Endometrial microvascular endothelial cells (primary cell): ENCODE data around the gene CDK10. TPM values are rescaled to one million over a fixed set of nuclear protein-coding genes. Genes with fewer than 3 reads are reported as not detected.
"Not testable (repeated sequence)": the region's sequence is repeated elsewhere in the genome, so short reads cannot be mapped to it uniquely, and the experiment has no call there.

Experiments used
- in situ Hi-C: cut with HindIII; loops from 2 replicates; pipeline ENCODE4 v1.10.0; 2017; ENCODE audit warnings: low sequenced_read_pairs, low pct_unique_long_range_greater_than_20kb; ENCODE audit errors: inconsistent ontology term
- total RNA-seq: library from RNA; depleted of rRNA; stranded (reverse); fragments of >200 nt; gene quantifications from one replicate; pipeline ENCODE4 v1.2.3, GENCODE V29; 2015; ENCODE audit errors: inconsistent ontology term

CDK10 gene
- total RNA-seq, 1 donor from 2014 or later: 58.4 TPM

- in situ Hi-C loops: no loop called here
Observed at GRCh38 chr16:89693289-89693731, 6.8 kb downstream of the CDK10 start.

DNA sequence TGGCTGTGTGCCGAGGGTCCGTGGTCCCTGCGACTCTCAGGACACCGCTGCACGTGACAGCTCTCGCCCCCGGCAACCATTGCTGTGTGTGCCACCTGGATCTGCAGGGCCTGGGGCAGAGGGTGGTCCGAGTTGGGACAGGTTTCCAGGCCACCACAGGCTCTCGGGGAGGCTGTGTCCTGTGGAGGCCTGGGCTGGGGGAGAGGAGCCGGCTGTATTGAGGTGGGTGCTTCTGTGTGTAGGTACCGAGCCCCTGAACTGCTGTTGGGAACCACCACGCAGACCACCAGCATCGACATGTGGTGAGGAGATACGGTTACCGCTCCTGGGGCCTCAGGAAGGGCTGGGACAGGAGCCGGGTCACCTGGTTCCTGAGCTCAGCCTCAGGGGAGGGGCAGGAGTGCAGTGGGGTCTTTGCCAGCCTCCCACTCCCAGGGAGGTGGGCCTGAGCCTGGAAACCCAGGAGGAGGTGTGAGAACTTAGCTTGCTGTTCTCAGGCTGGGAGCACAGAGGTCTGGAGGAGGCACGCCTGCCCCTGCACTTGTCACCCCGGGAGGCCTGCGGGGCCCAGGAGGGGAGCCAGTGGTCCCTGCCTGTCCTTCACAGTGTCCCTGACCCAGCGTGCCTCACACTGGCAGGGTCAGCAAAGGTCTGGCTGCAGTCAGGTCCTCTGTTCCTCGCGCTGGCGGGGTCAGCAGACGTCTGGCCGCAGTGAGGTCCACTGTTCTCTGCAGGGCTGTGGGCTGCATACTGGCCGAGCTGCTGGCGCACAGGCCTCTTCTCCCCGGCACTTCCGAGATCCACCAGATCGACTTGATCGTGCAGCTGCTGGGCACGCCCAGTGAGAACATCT lies 7.7 kb downstream of the CDK10 start:
- in situ Hi-C loops: no loop called here

- in situ Hi-C loops: not testable (repeated sequence)
Observed at GRCh38 chr16:89694784-89695085, 8.2 kb downstream of the CDK10 start.

GRCh38 chr16:89695086-89695874 lies 8.8 kb downstream of the CDK10 start:
- in situ Hi-C loops: no loop called here

- in situ Hi-C loops: no loop called here
Observed at GRCh38 chr16:89695875-89696669, 9.6 kb downstream of the CDK10 start.

- in situ Hi-C loops: no loop called here
Observed at GRCh38 chr16:89696670-89697128, 10.2 kb downstream of the CDK10 start.

GRCh38 chr16:89697161-89697615 lies 10.7 kb downstream of the CDK10 start:
- in situ Hi-C loops: no loop called here

DNA sequence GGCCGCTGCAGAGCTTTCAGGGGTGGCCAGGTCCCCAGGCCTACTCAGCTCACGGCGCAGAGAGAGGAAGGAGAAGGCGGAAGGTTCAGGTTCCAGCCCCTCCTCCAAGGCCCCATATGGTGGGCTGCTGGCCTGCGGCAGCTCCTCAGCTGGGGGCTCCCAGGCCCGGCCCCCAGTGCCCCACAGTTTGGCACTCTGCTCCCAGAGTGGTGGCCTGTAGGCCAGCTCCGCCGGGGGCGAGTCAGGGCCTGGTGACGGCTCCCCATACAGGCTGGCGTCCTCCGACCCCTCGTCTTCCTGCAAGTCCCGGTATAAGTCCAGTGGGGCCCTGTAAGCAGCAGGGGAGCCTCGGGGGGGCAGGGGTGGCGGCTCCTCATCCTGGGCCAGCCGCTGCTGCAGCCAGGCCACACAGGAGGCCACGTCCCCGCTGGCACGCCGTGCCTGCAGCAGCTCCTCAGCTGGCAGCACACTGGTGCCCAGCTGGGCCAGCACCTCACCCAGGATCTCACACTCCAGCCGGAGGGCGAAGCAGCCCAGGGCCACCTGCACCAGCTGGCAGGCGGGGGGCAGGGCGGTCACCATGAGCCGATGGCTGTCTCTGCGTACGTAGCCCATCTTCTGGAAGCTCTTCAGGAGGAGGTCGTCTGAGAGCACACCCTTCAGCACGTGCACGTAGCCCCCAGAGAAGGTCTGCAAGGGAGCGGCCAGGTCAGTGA lies 11.3 kb downstream of the CDK10 start:
- in situ Hi-C loops: no loop called here

DNA sequence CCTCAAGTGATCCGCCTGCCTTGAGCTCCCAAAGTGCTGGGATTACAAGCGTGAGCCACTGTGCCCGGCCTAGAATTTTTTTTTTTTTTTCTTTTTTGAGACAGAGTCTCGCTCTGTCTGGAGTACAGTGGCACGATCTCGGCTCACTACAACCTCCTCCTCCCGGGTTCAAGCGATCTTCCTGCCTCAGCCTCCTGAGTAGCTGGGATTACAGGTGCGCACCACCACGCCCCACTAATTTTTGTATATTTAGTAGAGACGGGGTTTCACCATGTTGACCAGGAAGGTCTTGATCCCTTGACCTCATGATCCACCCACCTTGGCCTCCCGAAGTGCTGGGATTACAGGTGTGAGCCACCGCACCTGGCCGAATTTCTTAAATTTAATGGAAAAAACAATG lies 12.2 kb downstream of the CDK10 start:
- in situ Hi-C loops: not testable (repeated sequence)

- in situ Hi-C loops: not testable (repeated sequence)
Observed at GRCh38 chr16:89699629-89700099, 13.2 kb downstream of the CDK10 start.

- in situ Hi-C loops: no loop called here
Observed at GRCh38 chr16:89700100-89700648, 13.7 kb downstream of the CDK10 start.

GRCh38 chr16:89700649-89701424 lies 14.3 kb downstream of the CDK10 start:
- in situ Hi-C loops: no loop called here

DNA sequence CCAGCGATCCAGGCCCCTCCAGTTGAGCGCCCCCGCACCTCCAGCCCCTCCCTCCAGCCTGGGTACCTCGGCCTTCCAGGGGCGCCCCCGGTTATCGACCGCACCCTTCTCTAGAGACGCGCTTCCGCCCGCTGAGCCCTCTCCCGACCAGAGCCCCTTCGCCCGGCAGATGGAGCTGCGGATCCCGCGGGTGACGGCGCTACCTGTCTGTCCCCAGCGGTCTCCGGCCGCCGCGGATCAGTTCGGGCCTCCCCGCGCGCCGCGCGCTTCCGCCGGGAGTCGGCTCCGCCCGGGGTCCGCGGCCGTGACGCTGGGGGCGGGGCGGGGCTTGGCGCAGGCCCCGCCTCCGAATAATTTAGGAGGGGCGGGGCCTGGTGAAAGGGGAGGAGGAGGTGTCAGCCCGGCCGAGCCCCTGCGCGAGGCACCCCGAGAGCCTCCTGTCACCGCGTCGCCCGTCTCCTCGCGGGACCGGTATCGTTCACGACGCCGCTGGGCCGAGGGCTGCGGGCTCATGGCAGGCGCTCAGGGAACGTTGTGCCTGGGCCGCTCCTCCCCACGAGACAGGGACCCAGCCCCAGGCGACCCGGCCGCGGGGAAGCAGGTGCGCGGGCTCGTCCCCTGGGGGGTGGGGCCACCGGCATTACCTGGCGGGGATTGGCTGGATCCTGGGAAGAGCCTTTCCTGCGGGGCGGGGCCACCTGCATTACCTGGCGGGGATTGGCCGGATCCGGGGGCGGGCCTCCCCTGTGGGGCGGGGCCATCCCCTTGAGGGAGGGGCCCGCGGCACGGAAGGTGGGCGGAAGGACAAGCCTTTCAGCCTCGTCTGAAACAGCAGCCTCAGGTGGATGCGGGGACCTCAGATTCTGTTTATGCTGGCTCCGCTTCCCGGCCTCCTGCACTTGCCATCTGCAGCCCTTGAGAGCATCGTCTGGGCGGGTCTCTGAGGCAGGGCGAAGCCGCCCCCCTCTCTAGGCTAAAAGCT lies 15.2 kb downstream of the CDK10 start, which contains the start of gene SPATA2L:
TSS of gene SPATA2L (minus strand) at position 281 of the 982 bp plus-strand sequence. CDS start 473 bp downstream, outside the sequence.
- in situ Hi-C loops: no loop called here

DNA sequence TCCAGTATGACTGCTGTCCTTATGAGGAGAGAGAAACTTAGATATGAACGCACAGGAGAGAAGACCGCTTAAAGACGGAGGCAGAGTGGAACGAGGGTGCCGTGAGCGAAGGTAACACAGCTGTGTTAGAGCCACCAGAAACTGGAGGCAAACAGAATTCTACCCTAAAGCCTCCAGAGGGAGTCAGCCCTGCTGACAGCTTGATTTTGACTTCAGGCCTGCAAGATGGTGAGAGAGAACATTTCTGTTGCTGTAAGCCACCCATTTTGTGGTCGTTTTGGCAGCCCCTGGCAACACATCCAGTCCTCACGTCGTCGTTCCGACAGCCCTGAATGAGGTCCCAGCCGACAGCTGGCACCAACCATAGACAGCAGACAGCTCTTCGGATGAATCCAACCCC lies 17.8 kb downstream of the CDK10 start:
- in situ Hi-C loops: no loop called here

- in situ Hi-C loops: no loop called here
Observed at GRCh38 chr16:89705006-89705405, 18.5 kb downstream of the CDK10 start.

DNA sequence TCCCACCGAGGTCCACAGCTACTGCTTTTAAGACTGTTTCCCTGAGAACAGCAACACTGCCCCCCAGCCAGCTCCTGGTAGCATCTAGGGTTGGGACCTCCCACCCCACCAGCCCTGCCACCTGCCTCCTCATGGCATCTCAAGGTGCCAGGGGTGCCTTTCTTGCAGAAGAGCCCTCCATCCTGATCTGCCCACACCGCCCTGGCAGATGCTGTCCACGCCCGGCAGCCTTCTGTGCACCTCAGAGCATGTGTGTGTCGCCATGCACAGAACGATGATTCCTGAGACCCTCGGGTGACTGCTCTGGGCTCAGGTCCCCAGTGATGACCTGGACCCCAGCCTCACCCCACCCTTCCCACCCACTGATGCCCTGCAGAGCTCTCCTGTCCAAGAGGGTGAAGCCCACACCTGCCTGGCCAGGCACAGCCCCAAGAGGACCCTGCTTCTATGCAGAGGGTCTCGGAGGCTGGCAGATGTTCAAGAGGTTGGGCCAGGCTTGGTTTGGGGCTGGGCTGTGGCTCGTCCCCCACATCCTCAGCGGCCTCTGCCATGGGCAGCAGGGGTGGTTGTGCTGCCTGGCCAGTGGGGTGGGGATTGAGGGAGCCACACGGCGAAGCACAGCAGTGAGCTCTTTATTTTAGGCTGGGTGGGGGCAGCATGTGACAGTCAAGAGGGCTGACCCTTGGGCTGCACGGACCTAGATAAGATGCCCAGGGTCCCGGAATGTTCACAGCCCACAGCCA lies 20.2 kb downstream of the CDK10 start:
- in situ Hi-C loops: no loop called here
